ENCODE data around the gene GRAP2. TPM values are rescaled to one million over a fixed set of nuclear protein-coding genes. Genes with fewer than 3 reads are reported as not detected.

The GRAP2 gene
- not detected for total RNA-seq

GRCh38 chr22:39900306-39901227 lies at the start of gene GRAP2:
TSS of gene GRAP2 (plus strand) at chr22:39901084. CDS start at chr22:39947107, 46,023 bp downstream.
- Histone ChIP-seq H3K27ac (no peak within 1 kb of the TSS), H3K4me1 (no peaks in the 10 kb centered on the region), H3K9me3 (no peaks in the 10 kb centered on the region), H3K4me3 (no peak within 1 kb of the TSS), H3K27me3 (no peaks in the 10 kb centered on the region), H3K36me3 (no peaks in the 10 kb centered on the region)
- no peak for TF ChIP-seq CTCF (IDR thresholded peaks at IDR 0.05)
- DNase-seq (ENCODE audit: low spot score in 2 of 2): no peak
- intact Hi-C loops (cut with DNase I): no loop called here

DNA sequence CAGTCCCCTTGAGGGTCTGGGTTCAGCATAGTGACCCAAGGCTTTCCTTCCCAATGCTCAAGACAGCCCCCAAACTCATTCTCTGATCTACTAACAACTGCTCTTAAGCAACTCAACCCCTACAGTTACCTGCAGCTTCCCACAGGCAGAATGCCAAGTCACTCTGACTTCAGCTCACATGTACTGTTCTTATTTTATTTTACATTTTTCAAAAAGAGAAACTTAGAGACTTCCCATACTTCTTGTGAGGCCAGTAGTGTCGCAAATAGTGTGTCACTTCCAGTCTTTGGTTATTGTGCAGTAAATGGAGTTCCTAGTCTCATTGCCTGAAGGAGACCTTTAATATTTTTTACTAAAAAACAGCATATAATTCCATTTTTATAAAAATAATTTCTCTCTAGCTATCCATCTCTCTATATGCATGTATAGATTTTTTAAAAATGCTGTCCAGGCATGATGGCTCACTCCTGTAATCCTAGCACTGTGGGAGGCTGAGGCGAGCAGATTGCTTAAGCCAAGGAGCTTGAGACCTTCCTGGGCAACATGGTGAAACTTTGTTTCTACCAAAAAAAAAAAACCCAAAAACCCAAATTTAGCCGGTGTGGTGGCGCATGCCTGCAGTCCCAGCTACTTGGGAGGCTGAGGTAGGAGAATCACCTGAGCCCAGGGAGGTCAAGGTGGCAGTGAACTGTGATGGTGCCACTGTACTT lies 49.1 kb upstream of the GRAP2 start:
- no peak overlapping the region for H3K27ac ChIP-seq
- no peaks in the 10 kb centered on the region for H3K9me3 ChIP-seq
- no peaks in the 10 kb centered on the region for H3K4me1 ChIP-seq
- H3K27me3 ChIP-seq: no peaks in the 10 kb centered on the region
- no peak for DNase-seq (ENCODE audit: low spot score in 2 of 2)
- H3K4me3 ChIP-seq: no peak overlapping the region
- no peak for TF ChIP-seq CTCF (IDR thresholded peaks at IDR 0.05)
- H3K36me3 ChIP-seq: no peaks in the 10 kb centered on the region
- intact Hi-C loops (cut with DNase I): no loop called here

- DNase-seq (ENCODE audit: low spot score in 2 of 2): no peak
- no peaks in the 10 kb centered on the region for H3K4me1 ChIP-seq
- no peak overlapping the region for H3K4me3 ChIP-seq
- intact Hi-C loops (cut with DNase I): no loop called here
- H3K27ac ChIP-seq: no peak overlapping the region
- H3K36me3 ChIP-seq: no peaks in the 10 kb centered on the region
- no peak for TF ChIP-seq CTCF (IDR thresholded peaks at IDR 0.05)
- H3K27me3 ChIP-seq: no peaks in the 10 kb centered on the region
- no peaks in the 10 kb centered on the region for H3K9me3 ChIP-seq
Observed at GRCh38 chr22:39852799-39853198, 48.1 kb upstream of the GRAP2 start.

DNA sequence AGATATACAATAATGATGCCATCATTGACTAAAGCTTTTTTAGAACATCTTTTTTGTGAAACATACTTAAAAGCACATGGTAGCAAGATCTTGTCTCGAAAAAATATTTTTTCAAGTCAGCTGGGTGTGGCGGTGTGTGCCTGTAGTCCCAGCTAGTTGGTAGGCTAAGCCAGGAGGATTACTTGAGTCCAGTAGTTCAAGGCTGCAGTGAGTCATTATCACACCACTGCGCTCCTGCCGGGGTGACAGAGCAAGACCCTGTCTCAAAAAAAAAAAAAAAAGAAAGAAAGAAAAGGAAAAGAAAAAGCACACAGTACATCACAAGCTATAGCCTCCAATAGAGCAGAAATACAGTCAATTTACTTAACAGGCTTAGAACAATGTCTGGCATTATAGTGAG lies 44.3 kb upstream of the GRAP2 start:
- H3K27ac ChIP-seq: no peak overlapping the region
- H3K27me3 ChIP-seq: no peaks in the 10 kb centered on the region
- H3K4me1 ChIP-seq: no peaks in the 10 kb centered on the region
- no peaks in the 10 kb centered on the region for H3K9me3 ChIP-seq
- no peaks in the 10 kb centered on the region for H3K36me3 ChIP-seq
- no peak overlapping the region for H3K4me3 ChIP-seq
- intact Hi-C loops (cut with DNase I): no loop called here
- TF ChIP-seq CTCF (IDR thresholded peaks at IDR 0.05): no peak
- DNase-seq (ENCODE audit: low spot score in 2 of 2): no peak

GRCh38 chr22:39859903-39860588 lies 40.8 kb upstream of the GRAP2 start:
- DNase-seq (ENCODE audit: low spot score in 2 of 2): no peak
- Histone ChIP-seq H3K4me3 (no peak overlapping the region), H3K27ac (no peak overlapping the region), H3K9me3 (no peaks in the 10 kb centered on the region), H3K36me3 (no peaks in the 10 kb centered on the region), H3K4me1 (no peaks in the 10 kb centered on the region), H3K27me3 (no peaks in the 10 kb centered on the region)
- intact Hi-C loops (cut with DNase I): no loop called here
- TF ChIP-seq CTCF (IDR thresholded peaks at IDR 0.05): no peak
